Measurements from ENCODE around the gene FAM168A.

DNA sequence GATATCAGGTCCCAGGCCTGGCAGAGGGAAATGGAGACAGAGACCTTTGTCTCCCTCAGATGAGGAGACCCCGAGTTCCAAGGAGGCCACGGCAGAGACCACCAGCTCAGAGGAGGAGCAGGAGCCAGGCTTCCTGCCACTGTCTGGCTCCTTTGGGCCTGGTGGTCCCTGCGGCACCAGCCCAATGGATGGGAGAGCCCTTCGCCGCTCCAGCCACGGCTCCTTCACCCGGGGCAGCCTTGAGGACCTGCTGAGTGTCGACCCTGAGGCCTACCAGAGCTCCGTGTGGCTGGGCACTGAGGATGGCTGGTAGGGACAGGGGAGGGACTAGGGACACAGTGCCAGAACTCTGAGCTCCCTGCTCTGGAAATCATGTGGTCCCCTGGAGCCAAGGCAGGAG lies 234.8 kb downstream of the FAM168A start:
- TF ChIP-seq, protein P1, sequence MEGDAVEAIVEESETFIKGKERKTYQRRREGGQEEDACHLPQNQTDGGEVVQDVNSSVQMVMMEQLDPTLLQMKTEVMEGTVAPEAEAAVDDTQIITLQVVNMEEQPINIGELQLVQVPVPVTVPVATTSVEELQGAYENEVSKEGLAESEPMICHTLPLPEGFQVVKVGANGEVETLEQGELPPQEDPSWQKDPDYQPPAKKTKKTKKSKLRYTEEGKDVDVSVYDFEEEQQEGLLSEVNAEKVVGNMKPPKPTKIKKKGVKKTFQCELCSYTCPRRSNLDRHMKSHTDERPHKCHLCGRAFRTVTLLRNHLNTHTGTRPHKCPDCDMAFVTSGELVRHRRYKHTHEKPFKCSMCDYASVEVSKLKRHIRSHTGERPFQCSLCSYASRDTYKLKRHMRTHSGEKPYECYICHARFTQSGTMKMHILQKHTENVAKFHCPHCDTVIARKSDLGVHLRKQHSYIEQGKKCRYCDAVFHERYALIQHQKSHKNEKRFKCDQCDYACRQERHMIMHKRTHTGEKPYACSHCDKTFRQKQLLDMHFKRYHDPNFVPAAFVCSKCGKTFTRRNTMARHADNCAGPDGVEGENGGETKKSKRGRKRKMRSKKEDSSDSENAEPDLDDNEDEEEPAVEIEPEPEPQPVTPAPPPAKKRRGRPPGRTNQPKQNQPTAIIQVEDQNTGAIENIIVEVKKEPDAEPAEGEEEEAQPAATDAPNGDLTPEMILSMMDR (IDR thresholded peaks at IDR 0.05) = no peak
- TF ChIP-seq POLR2A (IDR thresholded peaks at IDR 0.05) = no peak
